ENCODE results near the gene TNFRSF11A. TPM values are rescaled to one million over a fixed set of nuclear protein-coding genes. Genes with fewer than 3 reads are reported as not detected.
A peak's percentile ranks its signal among the peaks of the same experiment; 100 is the strongest.

Gene TNFRSF11A
- total RNA-seq, 1 donor from 2014 or later: 1.6 TPM

- DNase-seq: no peak
- no peaks in the 10 kb centered on the region for H3K9me3 ChIP-seq (replicated peaks)
- H3K36me3 ChIP-seq: no peaks in the 10 kb centered on the region
- peak overlapping the region; percentile 67 for H3K27ac ChIP-seq (replicated peaks)
- H3K4me1 ChIP-seq: peaks cover 19% of the 10 kb centered on the region
- peak overlapping the region; percentile 43 for H3K4me3 ChIP-seq
- no peaks in the 10 kb centered on the region for H3K27me3 ChIP-seq (ENCODE audit: low read depth)
- no peak for TF ChIP-seq CTCF (IDR thresholded peaks at IDR 0.05; ENCODE audit: borderline replicate concordance)
- intact Hi-C loops (cut with micrococcal nuclease): no loop called here
These were observed 95.6 kb downstream of the TNFRSF11A start for GRCh38 chr18:62420513-62421209.

GRCh38 chr18:62425465-62426190, 100.5 kb downstream of the TNFRSF11A start:
- Histone ChIP-seq H3K36me3 (no peaks in the 10 kb centered on the region), H3K9me3 (replicated peaks) (peaks cover 11% of the 10 kb centered on the region), H3K4me1 (peaks cover 26% of the 10 kb centered on the region), H3K27me3 (ENCODE audit: low read depth) (no peaks in the 10 kb centered on the region), H3K27ac (replicated peaks) (peak overlapping the region; percentile 92), H3K4me3 (peak overlapping the region; percentile 58)
- peak; percentile 44 for DNase-seq
- intact Hi-C loops (cut with micrococcal nuclease): loop anchor here (5.0 kb wide), 1 partner anchor 157 kb away; no protein-coding TSS in a partner anchor
- peak; percentile 87 for TF ChIP-seq CTCF (IDR thresholded peaks at IDR 0.05; ENCODE audit: borderline replicate concordance)

- Histone ChIP-seq H3K4me3 (peak overlapping the region; percentile 58), H3K4me1 (peaks cover 22% of the 10 kb centered on the region), H3K27me3 (ENCODE audit: low read depth) (no peaks in the 10 kb centered on the region), H3K27ac (replicated peaks) (peak overlapping the region; percentile 92), H3K9me3 (replicated peaks) (peaks cover 11% of the 10 kb centered on the region), H3K36me3 (no peaks in the 10 kb centered on the region)
- TF ChIP-seq CTCF (IDR thresholded peaks at IDR 0.05; ENCODE audit: borderline replicate concordance): no peak
- intact Hi-C loops (cut with micrococcal nuclease): loop anchor here (5.0 kb wide), 1 partner anchor 156 kb away; no protein-coding TSS in a partner anchor
- DNase-seq: no peak
These were observed 101.0 kb downstream of the TNFRSF11A start for GRCh38 chr18:62426191-62426488.

- intact Hi-C loops (cut with micrococcal nuclease): no loop called here
- no peak for DNase-seq
- peaks cover 20% of the 10 kb centered on the region for H3K4me1 ChIP-seq
- no peaks in the 10 kb centered on the region for H3K27me3 ChIP-seq (ENCODE audit: low read depth)
- H3K27ac ChIP-seq (replicated peaks): no peak overlapping the region
- H3K36me3 ChIP-seq: no peaks in the 10 kb centered on the region
- H3K9me3 ChIP-seq (replicated peaks): peaks cover 11% of the 10 kb centered on the region
- H3K4me3 ChIP-seq: no peak overlapping the region
- TF ChIP-seq CTCF (IDR thresholded peaks at IDR 0.05; ENCODE audit: borderline replicate concordance): no peak
These were observed 107.1 kb downstream of the TNFRSF11A start for GRCh38 chr18:62432176-62432575.

GRCh38 chr18:62434798-62435197, 109.7 kb downstream of the TNFRSF11A start:
- intact Hi-C loops (cut with micrococcal nuclease): no loop called here
- H3K4me3 ChIP-seq: no peak overlapping the region
- no peaks in the 10 kb centered on the region for H3K27me3 ChIP-seq (ENCODE audit: low read depth)

More at GRCh38 chr18:62434798-62435197, 109.7 kb downstream of the TNFRSF11A start:
- no peak for TF ChIP-seq CTCF (IDR thresholded peaks at IDR 0.05; ENCODE audit: borderline replicate concordance)
- H3K4me1 ChIP-seq: peaks cover 37% of the 10 kb centered on the region
- H3K9me3 ChIP-seq (replicated peaks): peaks cover 3% of the 10 kb centered on the region
- peak overlapping the region; percentile 90 for H3K27ac ChIP-seq (replicated peaks)
- no peaks in the 10 kb centered on the region for H3K36me3 ChIP-seq
- no peak for DNase-seq

All from left ventricle myocardium inferior (tissue), 1 donor.